Thyroid gland (tissue), 4 donors: Measurements from ENCODE around the gene GPN2. TPM values are rescaled to one million over a fixed set of nuclear protein-coding genes. Genes with fewer than 3 reads are reported as not detected.

Experiments used
- DNase-seq, 2 donors: peaks; one replicate each; pipeline ENCODE4 v3.0.0-alpha.2; 2019
- H3K27ac ChIP-seq, 3 donors: fragments of 200-600 bp; sonication (generic); 1 replicate in 2 of 3; 2 replicates in 1 of 3; pipeline ENCODE4 v1.5.1; 2016 to 2019; ENCODE audit warnings: mild to moderate bottlenecking in 1 of 3, moderate library complexity in 1 of 3
- H3K27me3 ChIP-seq: fragments of 200-600 bp; sonication (generic); one replicate; pipeline ENCODE4 v1.5.1; 2019
- H3K36me3 ChIP-seq, 2 donors: fragments of 200-600 bp; sonication (generic); one replicate each; pipeline ENCODE4 v1.5.1; 2016 to 2019
- H3K4me1 ChIP-seq, 2 donors: fragments of 200-600 bp; sonication (generic); one replicate each; pipeline ENCODE4 v1.5.1; 2017 to 2019
- H3K4me3 ChIP-seq, 3 donors: fragments of 200-600 bp; sonication (generic); replicated peaks in 1 of 3; 1 replicate in 2 of 3; 2 replicates in 1 of 3; pipeline ENCODE4 v1.5.1; 2016; ENCODE audit warnings: mild to moderate bottlenecking in 1 of 3
- H3K9me3 ChIP-seq: fragments of 200-600 bp; sonication (generic); one replicate; pipeline ENCODE4 v1.5.1; 2017
- CTCF ChIP-seq, 6 experiments: fragments of 200-600 bp in 3 of 6; fragments of 450-650 bp in 3 of 6; sonication (generic) in 3 of 6; IDR thresholded peaks; one replicate each; pipeline ENCODE4 v1.5.1; 2016 to 2019; ENCODE audit warnings: antibody characterized with exemption in 6 of 6, mild to moderate bottlenecking in 2 of 6, inconsistent platforms in 1 of 6, moderate library complexity in 1 of 6
- POLR2A ChIP-seq, 2 donors: fragments of 450-650 bp; IDR thresholded peaks; one replicate each; pipeline ENCODE4 v1.6.1; 2017; ENCODE audit warnings: antibody characterized with exemption in 2 of 2, mild to moderate bottlenecking in 2 of 2, moderate library complexity in 1 of 2
- WGBS, 2 donors: methylation state at CpG; one replicate each; pipeline ENCODE4 v1.1.5; 2017; 5-methylcytosine and 5-hydroxymethylcytosine counted together
- intact Hi-C: fragments of 100-400 bp; cut with DNase I; formaldehyde crosslinking; loops from one replicate; pipeline ENCODE4 v1.15.1; 2023
- total RNA-seq, 4 donors: library from RNA; depleted of rRNA; stranded (reverse); fragments of >200 nt; gene quantifications; one replicate each; pipeline ENCODE4 v1.2.3, GENCODE V29; 2016

GPN2 gene
- total RNA-seq, 4 donors from 2014 or later = 14.3 to 18.8 (median 16.4) TPM

- no peak overlapping the region for H3K4me3 ChIP-seq
- WGBS, 2 donors = 82 to 91% methylated on average over 8 to 9 of the region's 20 CpGs
These were observed 26.4 kb downstream of the GPN2 start for GRCh38 chr1:26863685-26864077.

GRCh38 chr1:26862781-26863684, 27.1 kb downstream of the GPN2 start, which contains the start of gene SFN:
Gene SFN, plus strand, starts transcription at chr1:26863149. Its CDS starts 64 bp downstream, at chr1:26863213.
- intact Hi-C loops = loop anchor here (10.0 kb wide), 1 partner anchor 58 kb away; no protein-coding TSS in a partner anchor
- Histone ChIP-seq H3K9me3 (no peaks in the 10 kb centered on the region), H3K36me3 (no peaks in the 10 kb centered on the region), H3K27me3 (no peaks in the 10 kb centered on the region), H3K27ac (peak within 1 kb of the TSS in 1 of 3 donors; percentile 81), H3K4me1 (peaks cover 3 to 19% of the 10 kb centered on the region in 2 donors), H3K4me3 (no peak within 1 kb of the TSS)
- WGBS, 2 donors = 78 to 80% methylated on average over 33 to 35 of the region's 37 CpGs
- no peak for TF ChIP-seq POLR2A (IDR thresholded peaks at IDR 0.05)
- no peak for TF ChIP-seq CTCF (IDR thresholded peaks at IDR 0.05)
- DNase-seq = peak in 1 of 2 donors; percentile 22

More at GRCh38 chr1:26863685-26864077, 26.4 kb downstream of the GPN2 start:
- Histone ChIP-seq H3K4me1 (peaks cover 3 to 19% of the 10 kb centered on the region in 2 donors), H3K27ac (peak overlapping the region in 1 of 3 donors; percentile 81), H3K27me3 (no peaks in the 10 kb centered on the region), H3K9me3 (no peaks in the 10 kb centered on the region), H3K36me3 (no peaks in the 10 kb centered on the region)
- DNase-seq = no peak
- TF ChIP-seq POLR2A (IDR thresholded peaks at IDR 0.05) (no peak), CTCF (IDR thresholded peaks at IDR 0.05) (no peak)
- intact Hi-C loops = loop anchor here (10.0 kb wide), 1 partner anchor 59 kb away; no protein-coding TSS in a partner anchor

DNA sequence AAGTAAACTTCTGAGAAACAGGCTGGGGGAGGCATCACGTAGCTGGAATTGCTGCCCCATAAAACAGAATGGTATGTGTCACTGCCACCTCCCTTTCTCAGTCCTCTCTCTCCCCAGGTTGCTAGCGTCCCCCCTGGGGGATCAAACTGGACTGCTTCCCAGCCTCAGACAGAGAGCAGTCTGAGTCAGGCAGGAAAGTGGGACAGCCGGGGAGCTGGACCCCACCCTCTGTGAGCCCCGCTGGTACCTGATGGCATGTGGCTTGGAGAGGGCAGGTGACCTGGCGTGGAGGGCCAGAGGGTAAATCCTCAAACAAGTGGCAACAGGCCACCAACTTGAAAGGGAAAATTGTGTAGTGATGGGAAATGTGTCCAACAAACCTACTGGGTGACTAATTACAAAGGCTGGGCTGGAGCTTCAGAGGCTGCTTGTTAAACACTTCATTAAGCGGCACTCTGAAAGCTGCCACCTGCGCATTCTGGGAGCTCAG, 28.1 kb downstream of the GPN2 start:
- Histone ChIP-seq H3K4me3 (no peak overlapping the region), H3K9me3 (no peaks in the 10 kb centered on the region), H3K36me3 (no peaks in the 10 kb centered on the region), H3K27me3 (no peaks in the 10 kb centered on the region), H3K27ac (no peak overlapping the region), H3K4me1 (peaks cover 3 to 19% of the 10 kb centered on the region in 2 donors)
- DNase-seq = no peak
- 84 to 90% methylated on average over 7 of the region's 7 CpGs for WGBS, 2 donors
- TF ChIP-seq CTCF (IDR thresholded peaks at IDR 0.05) = no peak
- no peak for TF ChIP-seq POLR2A (IDR thresholded peaks at IDR 0.05)
- intact Hi-C loops = loop anchor here (10.0 kb wide), 1 partner anchor 57 kb away; no protein-coding TSS in a partner anchor

DNA sequence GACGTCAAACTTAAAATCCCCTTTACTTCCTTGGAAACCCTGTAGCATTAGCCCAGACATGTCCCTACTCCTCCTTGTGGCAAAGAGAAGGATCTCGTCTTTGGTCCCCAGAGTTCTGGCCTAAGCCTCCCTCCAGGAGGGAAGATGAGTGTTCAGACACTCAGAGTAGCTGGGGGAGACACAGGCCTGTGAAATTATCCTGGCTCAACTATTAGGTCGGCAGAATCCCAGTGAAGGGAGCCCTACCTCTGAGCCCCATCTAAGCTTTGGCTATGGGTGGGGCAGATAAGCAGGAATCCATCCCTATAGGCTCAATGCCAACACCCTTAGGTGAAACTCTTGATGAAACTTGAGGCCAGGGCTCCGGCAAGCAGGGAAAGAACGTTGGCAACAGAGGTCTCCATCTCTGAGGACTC, 28.8 kb downstream of the GPN2 start:
- H3K27ac ChIP-seq = no peak overlapping the region
- no peak for DNase-seq
- WGBS, 2 donors = 68 to 80% methylated on average over 5 of the region's 5 CpGs

More for the DNA sequence above, 28.8 kb downstream of the GPN2 start:
- Histone ChIP-seq H3K9me3 (no peaks in the 10 kb centered on the region), H3K36me3 (peaks cover 0 to 4% of the 10 kb centered on the region in 2 donors), H3K4me3 (no peak overlapping the region), H3K27me3 (no peaks in the 10 kb centered on the region), H3K4me1 (peaks cover 3 to 19% of the 10 kb centered on the region in 2 donors)
- TF ChIP-seq CTCF (IDR thresholded peaks at IDR 0.05) = no peak
- TF ChIP-seq POLR2A (IDR thresholded peaks at IDR 0.05) = no peak
- intact Hi-C loops = loop anchor here (10.0 kb wide), 1 partner anchor 56 kb away; no protein-coding TSS in a partner anchor
